H9 (cell line): ENCODE measurements around the gene COL4A2. TPM values are rescaled to one million over a fixed set of nuclear protein-coding genes. Genes with fewer than 3 reads are reported as not detected.
A peak's percentile ranks its signal among the peaks of the same experiment; 100 is the strongest.

Experiments
- DNase-seq: peaks from one replicate; pipeline ENCODE4 v3.0.0-alpha.2; 2017
- H2AFZ ChIP-seq: one replicate; pipeline ENCODE4 v1.6.1; 2013; ENCODE audit warnings: mild to moderate bottlenecking, low read length, control low read depth, moderate library complexity
- H2AK5ac ChIP-seq: 2 replicates; pipeline ENCODE4 v1.6.1; 2013; ENCODE audit warnings: low read length, control low read depth, mixed read lengths; ENCODE audit not compliant: insufficient read length
- H2BK120ac ChIP-seq: one replicate; pipeline ENCODE4 v1.6.1; 2013; ENCODE audit warnings: low read depth, mild to moderate bottlenecking, low read length, control low read depth, inconsistent platforms; ENCODE audit not compliant: poor library complexity, severe bottlenecking
- H2BK12ac ChIP-seq: 2 replicates; pipeline ENCODE4 v1.6.1; 2013; ENCODE audit warnings: low read length, control low read depth, mixed read lengths, low read depth; ENCODE audit not compliant: insufficient read length
- H2BK15ac ChIP-seq: 2 replicates; pipeline ENCODE4 v1.6.1; 2013; ENCODE audit warnings: low read depth, low read length, control low read depth
- H2BK20ac ChIP-seq: one replicate; pipeline ENCODE4 v1.6.1; 2013; ENCODE audit warnings: low read depth, mild to moderate bottlenecking, low read length, control low read depth, inconsistent platforms; ENCODE audit not compliant: poor library complexity, severe bottlenecking
- H2BK5ac ChIP-seq: 2 replicates; pipeline ENCODE4 v1.6.1; 2013; ENCODE audit warnings: low read length, control low read depth, mixed read lengths; ENCODE audit not compliant: insufficient read length
- H3K14ac ChIP-seq: 2 replicates; pipeline ENCODE4 v1.6.1; 2013; ENCODE audit warnings: low read length, control low read depth; ENCODE audit not compliant: insufficient read depth
- H3K18ac ChIP-seq: 2 replicates; pipeline ENCODE4 v1.6.1; 2013; ENCODE audit warnings: low read depth, mild to moderate bottlenecking, mixed read lengths, low read length, control low read depth; ENCODE audit not compliant: insufficient read length
- H3K23ac ChIP-seq: 2 replicates; pipeline ENCODE4 v1.6.1; 2013; ENCODE audit warnings: low read length, control low read depth, mixed read lengths, low read depth; ENCODE audit not compliant: insufficient read length
- H3K23me2 ChIP-seq: 2 replicates; pipeline ENCODE4 v1.6.1; 2013; ENCODE audit warnings: low read depth, mild to moderate bottlenecking, mixed read lengths, low read length, control low read depth; ENCODE audit not compliant: insufficient read length, poor library complexity, severe bottlenecking
- H3K27ac ChIP-seq: 2 replicates; pipeline ENCODE4 v1.5.1; 2013; ENCODE audit warnings: low read length, control low read depth, mixed read lengths, low read depth; ENCODE audit not compliant: insufficient read length
- H3K27me3 ChIP-seq: 2 replicates; pipeline ENCODE4 v1.6.1; 2013; ENCODE audit warnings: low read length, control low read depth, inconsistent platforms; ENCODE audit not compliant: insufficient read depth
- H3K4ac ChIP-seq: 2 replicates; pipeline ENCODE4 v1.6.1; 2013; ENCODE audit warnings: low read depth, mild to moderate bottlenecking, control low read depth, inconsistent platforms, low read length, moderate library complexity
- H3K4me1 ChIP-seq: 2 replicates; pipeline ENCODE4 v1.6.1; 2013; ENCODE audit warnings: low read length, control low read depth, inconsistent platforms; ENCODE audit not compliant: insufficient read depth
- H3K4me2 ChIP-seq: 2 replicates; pipeline ENCODE4 v1.6.1; 2013; ENCODE audit warnings: low read length, control low read depth, mixed read lengths; ENCODE audit not compliant: insufficient read length, insufficient read depth
- H3K56ac ChIP-seq: 2 replicates; pipeline ENCODE4 v1.6.1; 2013; ENCODE audit warnings: low read depth, mild to moderate bottlenecking, mixed read lengths, low read length, control low read depth; ENCODE audit not compliant: insufficient read length
- H3K79me1 ChIP-seq: 2 replicates; pipeline ENCODE4 v1.6.1; 2013; ENCODE audit warnings: low read depth, mild to moderate bottlenecking, moderate library complexity, low read length, control low read depth, inconsistent platforms; ENCODE audit not compliant: insufficient read depth, poor library complexity, severe bottlenecking
- H3K79me2 ChIP-seq: 2 replicates; pipeline ENCODE4 v1.6.1; 2013; ENCODE audit warnings: low read length, control low read depth, inconsistent platforms; ENCODE audit not compliant: insufficient read depth
- H3K9ac ChIP-seq: 2 replicates; pipeline ENCODE4 v1.6.1; 2013; ENCODE audit warnings: low read length, control low read depth, mixed read lengths; ENCODE audit not compliant: insufficient read length; ENCODE audit errors: extremely low read depth
- H3K9me3 ChIP-seq: one replicate; pipeline ENCODE4 v1.6.1; 2013; ENCODE audit warnings: low read depth, low read length, inconsistent platforms; ENCODE audit not compliant: control insufficient read depth
- H3T11ph ChIP-seq: one replicate; pipeline ENCODE4 v1.6.1; 2013; ENCODE audit warnings: mild to moderate bottlenecking, low read length, control low read depth, inconsistent platforms
- H4K20me1 ChIP-seq: one replicate; pipeline ENCODE4 v1.6.1; 2013; ENCODE audit not compliant: control insufficient read depth, insufficient read length, insufficient read depth
- H4K5ac ChIP-seq: 2 replicates; pipeline ENCODE4 v1.6.1; 2013; ENCODE audit warnings: low read depth, mild to moderate bottlenecking, mixed read lengths, low read length, control low read depth; ENCODE audit not compliant: insufficient read length
- H4K8ac ChIP-seq: replicated peaks from 2 replicates; pipeline ENCODE4 v1.6.1; 2013; ENCODE audit warnings: low read length, control low read depth, mixed read lengths, low read depth; ENCODE audit not compliant: insufficient read length
- H4K91ac ChIP-seq: 2 replicates; pipeline ENCODE4 v1.6.1; 2013; ENCODE audit warnings: low read depth, mild to moderate bottlenecking, moderate library complexity, mixed read lengths, low read length, control low read depth; ENCODE audit not compliant: insufficient read length
- H3K27ac Mint-ChIP-seq, 3 experiments: 2 replicates in 2 of 3; 3 replicates in 1 of 3; pipeline ENCODE4 v1.8.0; 2020 to 2021; ENCODE audit warnings: mixed read lengths in 3 of 3, mild to moderate bottlenecking in 1 of 3, moderate library complexity in 1 of 3
- H3K27me3 Mint-ChIP-seq: 2 replicates; pipeline ENCODE4 v1.8.0; 2021; ENCODE audit warnings: low read depth, mild to moderate bottlenecking, moderate library complexity, mixed read lengths
- H3K36me3 Mint-ChIP-seq, 3 experiments: 2 replicates in 2 of 3; 3 replicates in 1 of 3; pipeline ENCODE4 v1.8.0; 2020 to 2021; ENCODE audit warnings: low read depth in 3 of 3, mixed read lengths in 3 of 3; ENCODE audit not compliant: insufficient read depth in 1 of 3
- H3K4me1 Mint-ChIP-seq, 2 experiments: 2 replicates each; pipeline ENCODE4 v1.8.0; 2020; ENCODE audit warnings: mixed read lengths in 2 of 2
- H3K4me3 Mint-ChIP-seq, 2 experiments: 2 replicates in 1 of 2; 3 replicates in 1 of 2; pipeline ENCODE4 v1.8.0; 2020 to 2021; ENCODE audit warnings: mild to moderate bottlenecking in 2 of 2, mixed read lengths in 2 of 2, moderate library complexity in 1 of 2
- H3K9me3 Mint-ChIP-seq, 2 experiments: 2 replicates in 1 of 2; 3 replicates in 1 of 2; pipeline ENCODE4 v1.8.0; 2020; ENCODE audit warnings: mild to moderate bottlenecking in 2 of 2, mixed read lengths in 2 of 2, moderate library complexity in 1 of 2
- CTCF ChIP-seq: fragments of 200-600 bp; sonication (generic); conservative IDR thresholded peaks from 3 replicates; pipeline ENCODE4 v1.8.0; 2021; ENCODE audit warnings: antibody characterized with exemption, mild to moderate bottlenecking
- WGBS: extraction: QIAGEN DNeasy Blood & Tissue Kit; methylation state at CpG from one replicate; pipeline ENCODE4 v1.1.7; 2013; ENCODE audit warnings: missing lambda C conversion rate, low lambda C conversion rate, mixed read lengths; ENCODE audit not compliant: insufficient read length; ENCODE audit errors: extremely low coverage; 5-methylcytosine and 5-hydroxymethylcytosine counted together
- total RNA-seq: library from RNA; stranded (reverse); gene quantifications from 2 replicates; pipeline ENCODE4 v1.2.1, GENCODE V29; 2021

Gene COL4A2
- total RNA-seq, 1 experiment from 2014 or later: 76.5 TPM

GRCh38 chr13:110351636-110352420 lies 44.7 kb downstream of the COL4A2 start:
- H2BK120ac ChIP-seq: no peak overlapping the region
- no CpG with 5 or more reads among the region's 6 CpGs for WGBS
- H3K4me2 ChIP-seq: no peak overlapping the region
- no peaks in the 10 kb centered on the region; a peak in 3 of 7 replicates for H3K36me3 Mint-ChIP-seq
- no peaks in the 10 kb centered on the region for H3K9me3 ChIP-seq
- H3K79me2 ChIP-seq: no peaks in the 10 kb centered on the region
- H3K18ac ChIP-seq: no peak overlapping the region
- H3K4ac ChIP-seq: no peak overlapping the region
- no peak overlapping the region for H3K27ac ChIP-seq
- H2AK5ac ChIP-seq: no peak overlapping the region
- H3K56ac ChIP-seq: no peak overlapping the region
- no peak overlapping the region for H3K4me3 Mint-ChIP-seq
- peaks cover 21 to 33% of the 10 kb centered on the region in 2 experiments for H3K4me1 Mint-ChIP-seq
- no peaks in the 10 kb centered on the region for H3K23me2 ChIP-seq
- H3K4me1 ChIP-seq: peaks cover 4% of the 10 kb centered on the region
- no peak overlapping the region for H4K91ac ChIP-seq
- H3K14ac ChIP-seq: no peak overlapping the region
- no peak overlapping the region for H3K23ac ChIP-seq
- no peak overlapping the region for H3K9ac ChIP-seq
- no peaks in the 10 kb centered on the region for H3K27me3 Mint-ChIP-seq
- no peak for TF ChIP-seq CTCF
- no peaks in the 10 kb centered on the region; a peak in 1 of 5 replicates for H3K9me3 Mint-ChIP-seq
- no peaks in the 10 kb centered on the region for H4K20me1 ChIP-seq
- no peak for DNase-seq
- no peaks in the 10 kb centered on the region for H3K79me1 ChIP-seq
- H2BK12ac ChIP-seq: no peak overlapping the region
- no peak overlapping the region for H4K8ac ChIP-seq
- no peaks in the 10 kb centered on the region for H3K27me3 ChIP-seq
- peak overlapping the region in 1 of 3 experiments; percentile 24; a peak in 1 of 7 replicates for H3K27ac Mint-ChIP-seq
- H2AFZ ChIP-seq: no peak overlapping the region
- no peak overlapping the region for H4K5ac ChIP-seq
- no peak overlapping the region for H3T11ph ChIP-seq
- no peak overlapping the region for H2BK20ac ChIP-seq
- H2BK5ac ChIP-seq: no peak overlapping the region
- H2BK15ac ChIP-seq: no peak overlapping the region
